NCI-H345 treated with DMSO at 0.1 percent for 48 hours (cell line): ENCODE measurements around the gene ERBB3.
"Not testable (repeated sequence)": the region's sequence is repeated elsewhere in the genome, so short reads cannot be mapped to it uniquely, and the experiment has no call there.

Experiments
- DNase-seq: peaks from one replicate; lab custom pipeline; 2025; ENCODE audit not compliant: unreplicated experiment; lab: John Stamatoyannopoulos, UW

ERBB3 gene

DNA sequence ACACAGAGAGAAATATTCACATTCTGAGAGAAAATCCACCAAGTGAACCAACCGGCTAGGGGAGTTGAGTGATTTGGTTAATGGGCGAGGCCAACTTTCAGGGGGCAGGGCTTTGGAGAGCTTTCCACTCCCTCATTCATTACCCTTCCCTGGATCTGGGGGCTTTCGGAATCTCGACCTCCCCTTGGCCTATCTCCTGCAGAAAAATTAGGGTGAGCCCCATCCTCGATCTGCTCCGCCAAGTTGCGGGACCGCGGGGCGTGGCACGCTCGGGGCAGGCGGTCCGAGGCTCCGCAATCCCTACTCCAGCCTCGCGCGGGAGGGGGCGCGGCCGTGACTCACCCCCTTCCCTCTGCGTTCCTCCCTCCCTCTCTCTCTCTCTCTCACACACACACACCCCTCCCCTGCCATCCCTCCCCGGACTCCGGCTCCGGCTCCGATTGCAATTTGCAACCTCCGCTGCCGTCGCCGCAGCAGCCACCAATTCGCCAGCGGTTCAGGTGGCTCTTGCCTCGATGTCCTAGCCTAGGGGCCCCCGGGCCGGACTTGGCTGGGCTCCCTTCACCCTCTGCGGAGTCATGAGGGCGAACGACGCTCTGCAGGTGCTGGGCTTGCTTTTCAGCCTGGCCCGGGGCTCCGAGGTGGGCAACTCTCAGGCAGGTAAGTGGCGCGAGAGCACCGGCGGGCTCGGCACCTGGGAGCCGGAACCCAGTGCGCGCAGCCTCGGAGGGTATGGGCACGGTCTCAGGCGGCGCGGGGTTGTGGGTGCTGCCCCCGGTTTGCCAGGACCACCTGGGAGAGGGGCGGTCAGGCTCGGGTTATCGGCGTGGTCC, at the start of gene ERBB3:
Gene ERBB3, plus strand, starts transcription at position 443 of the 833 bp plus-strand sequence. Its CDS starts 136 bp downstream, at position 579.
- peak; percentile 30 for DNase-seq

- DNase-seq = no peak
These were observed 48.0 kb upstream of the ERBB3 start for GRCh38 chr12:56031987-56032386.

DNA sequence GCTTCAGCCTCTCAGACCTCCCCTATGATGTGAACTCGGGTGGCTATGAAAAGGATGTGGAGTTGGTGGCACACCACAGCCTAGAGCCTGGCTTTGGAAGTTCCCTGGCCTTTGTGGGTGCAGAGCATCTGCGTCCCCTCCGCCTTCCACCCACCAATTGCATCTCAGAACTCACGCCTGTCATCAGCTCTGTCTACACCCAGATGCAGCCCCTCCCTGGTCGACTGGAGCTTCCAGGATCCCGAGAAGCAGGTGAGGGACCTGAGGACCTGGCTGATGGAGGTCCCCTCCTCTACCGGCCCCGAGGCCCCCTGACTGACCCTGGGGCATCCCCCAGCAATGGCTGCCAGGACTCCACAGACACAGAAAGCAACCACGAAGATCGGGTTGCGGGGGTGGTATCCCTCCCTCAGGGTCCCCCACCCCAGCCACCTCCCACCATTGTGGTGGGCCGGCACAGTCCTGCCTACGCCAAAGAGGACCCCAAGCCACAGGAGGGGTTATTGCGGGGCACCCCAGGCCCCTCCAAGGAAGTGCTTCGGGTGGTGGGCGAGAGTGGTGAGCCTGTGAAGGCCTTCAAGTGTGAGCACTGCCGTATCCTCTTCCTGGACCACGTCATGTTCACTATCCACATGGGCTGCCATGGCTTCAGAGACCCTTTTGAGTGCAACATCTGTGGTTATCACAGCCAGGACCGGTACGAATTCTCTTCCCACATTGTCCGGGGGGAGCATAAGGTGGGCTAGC, 45.2 kb upstream of the ERBB3 start:
- DNase-seq = no peak

GRCh38 chr12:56037161-56037560, 42.8 kb upstream of the ERBB3 start:
- DNase-seq = no peak

- DNase-seq = no peak
These were observed 41.8 kb upstream of the ERBB3 start for GRCh38 chr12:56038022-56038655.

DNA sequence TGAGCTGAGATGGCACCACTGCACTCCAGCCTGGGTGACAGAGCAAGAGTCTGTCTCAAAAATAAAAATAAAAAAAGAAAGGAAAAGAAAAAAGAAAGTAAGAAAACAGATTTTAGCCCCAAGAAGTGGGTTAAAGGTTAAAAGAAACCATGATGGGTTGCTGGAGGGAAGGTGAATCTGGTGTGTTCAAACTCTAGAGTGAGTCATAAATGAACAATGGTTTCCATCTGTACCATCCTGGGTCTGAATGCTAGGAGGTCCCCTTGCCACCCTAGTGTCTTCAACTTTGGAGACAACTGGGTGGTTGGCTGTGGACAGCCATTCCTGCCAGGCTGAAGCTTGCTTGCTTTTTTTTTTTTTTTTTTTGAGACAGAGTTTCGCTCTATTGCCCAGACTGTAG, 39.8 kb upstream of the ERBB3 start:
- DNase-seq = no peak

DNA sequence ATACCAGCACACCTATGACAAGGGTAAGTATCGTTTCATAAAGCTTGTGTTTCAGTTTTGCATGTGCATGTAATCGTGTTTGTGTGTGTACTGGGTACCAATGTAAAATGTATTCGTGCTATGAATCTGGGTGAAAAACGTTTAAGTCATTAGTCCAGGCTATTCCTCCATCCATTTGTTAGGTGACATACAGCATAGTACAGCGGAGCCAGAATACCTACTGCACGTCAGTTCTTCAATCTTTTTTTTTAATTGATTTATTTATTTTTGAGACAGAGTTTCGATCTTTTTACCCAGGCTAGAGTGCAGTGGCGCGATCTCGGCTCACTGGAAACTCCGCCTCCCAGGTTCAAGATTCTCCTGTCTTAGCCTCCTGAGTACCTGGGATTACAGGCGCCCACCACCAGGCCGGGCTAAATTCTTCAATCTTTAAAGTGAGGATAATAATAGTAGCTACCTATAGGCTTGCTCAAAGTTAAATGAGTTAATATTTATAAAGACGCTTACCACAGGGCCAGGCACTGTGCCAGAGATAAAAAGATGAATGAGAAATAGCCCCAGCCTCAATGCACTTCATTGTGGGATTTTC, 38.9 kb upstream of the ERBB3 start:
- no peak for DNase-seq

GRCh38 chr12:56041552-56042429, 38.2 kb upstream of the ERBB3 start, which contains the start of gene RPS26:
Gene RPS26 (plus strand): TSS chr12:56041918. CDS start chr12:56042167, 249 bp downstream.
- peak; percentile 99 for DNase-seq

- not testable (repeated sequence) for DNase-seq
These were observed 37.5 kb upstream of the ERBB3 start for GRCh38 chr12:56042430-56042813.

DNA sequence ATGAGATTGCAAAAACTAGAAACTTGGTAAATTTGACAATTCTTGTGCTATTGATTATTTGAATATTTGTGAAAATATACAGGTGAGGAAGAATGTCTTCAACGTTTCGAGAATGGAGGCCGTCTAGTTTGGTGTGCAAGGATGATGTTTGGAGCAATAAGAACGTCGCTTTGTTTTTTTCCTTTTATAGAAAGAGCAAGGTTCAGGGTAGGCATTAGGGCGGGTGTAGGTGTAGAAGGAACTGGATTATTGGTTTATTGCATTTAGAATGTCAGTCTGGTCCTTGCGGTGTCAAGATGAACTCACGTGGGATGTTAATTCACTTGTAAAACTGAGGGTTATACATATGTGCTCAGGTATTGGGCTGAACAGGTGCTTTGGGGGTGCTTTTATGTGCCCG, 37.1 kb upstream of the ERBB3 start:
- DNase-seq = no peak

- DNase-seq = no peak
These were observed 33.8 kb upstream of the ERBB3 start for GRCh38 chr12:56046027-56046780.

GRCh38 chr12:56053407-56053893, 26.5 kb upstream of the ERBB3 start:
- no peak for DNase-seq

DNA sequence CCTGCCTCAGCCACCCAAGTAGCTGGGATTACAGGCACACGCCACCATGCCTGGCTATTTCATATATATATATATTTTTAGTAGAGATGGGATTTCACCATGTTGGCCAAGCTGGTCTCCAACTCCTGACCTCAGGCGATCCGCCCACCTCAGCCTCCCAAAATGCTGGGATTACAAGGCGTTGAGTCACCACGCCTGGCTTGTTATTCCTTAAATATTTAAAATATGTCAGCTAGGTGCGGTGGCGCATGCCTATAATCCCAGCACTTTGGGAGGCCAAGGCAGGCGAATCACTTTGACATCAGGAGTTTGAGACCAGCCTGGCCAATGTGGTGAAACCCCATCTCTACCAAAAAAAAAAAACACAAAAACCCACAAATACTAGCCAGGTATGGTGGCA, 20.0 kb upstream of the ERBB3 start:
- not testable (repeated sequence) for DNase-seq

- no peak for DNase-seq
These were observed 18.0 kb upstream of the ERBB3 start for GRCh38 chr12:56061982-56062381.

GRCh38 chr12:56062996-56063395, 17.0 kb upstream of the ERBB3 start:
- DNase-seq = no peak

DNA sequence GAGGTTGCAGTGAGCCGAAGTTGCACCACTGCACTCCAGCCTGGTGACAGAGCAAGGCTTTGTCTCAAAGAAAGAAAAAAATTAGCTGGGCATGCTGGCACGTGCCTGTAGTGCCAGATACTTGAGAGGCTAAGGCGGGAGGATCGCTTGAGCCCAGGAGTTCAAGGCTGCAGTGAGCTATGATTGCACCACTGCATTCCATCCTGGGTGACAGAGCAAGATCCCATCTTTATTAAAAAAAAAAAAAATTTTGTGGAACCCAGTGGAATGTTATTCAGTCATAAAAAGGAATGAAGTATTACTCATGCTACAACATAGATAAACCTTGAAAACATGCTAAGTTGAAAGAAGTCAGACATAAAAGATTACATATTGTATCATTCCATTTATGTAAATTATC, 8.3 kb upstream of the ERBB3 start:
- no peak for DNase-seq

DNA sequence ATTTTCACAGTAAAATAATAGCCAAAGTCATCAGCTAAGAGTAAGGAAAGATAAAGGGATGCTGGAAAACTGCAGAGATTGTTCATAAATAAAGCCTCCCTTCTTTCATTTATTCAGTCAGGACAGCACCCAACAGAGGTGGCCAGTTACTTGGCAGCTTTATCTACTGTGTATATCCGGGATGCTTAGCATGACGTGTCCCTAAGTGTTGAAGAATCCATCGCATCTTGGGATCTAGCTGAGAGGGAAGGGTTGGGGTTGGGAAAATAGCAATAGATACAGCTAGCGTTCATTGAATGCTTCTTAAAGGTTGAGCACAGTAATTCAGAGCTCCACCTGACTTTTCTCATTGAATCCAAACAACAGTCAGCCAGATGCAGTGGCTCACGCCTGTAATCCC, 5.6 kb upstream of the ERBB3 start:
- DNase-seq = no peak

- not testable (repeated sequence) for DNase-seq
These were observed 2.0 kb upstream of the ERBB3 start for GRCh38 chr12:56077966-56078365.

- no peak for DNase-seq
These were observed 1.5 kb upstream of the ERBB3 start for GRCh38 chr12:56078427-56078826.
